Suppressor macrophage (primary cell): ENCODE measurements around the gene LGALS1.
A peak's percentile ranks its signal among the peaks of the same experiment; 100 is the strongest.
"Not testable (repeated sequence)": the region's sequence is repeated elsewhere in the genome, so short reads cannot be mapped to it uniquely, and the experiment has no call there.

Source experiments
- DNase-seq, 4 experiments: peaks; one replicate each; pipeline ENCODE4 v3.0.0-alpha.2; 2020 to 2022

LGALS1 gene

DNA sequence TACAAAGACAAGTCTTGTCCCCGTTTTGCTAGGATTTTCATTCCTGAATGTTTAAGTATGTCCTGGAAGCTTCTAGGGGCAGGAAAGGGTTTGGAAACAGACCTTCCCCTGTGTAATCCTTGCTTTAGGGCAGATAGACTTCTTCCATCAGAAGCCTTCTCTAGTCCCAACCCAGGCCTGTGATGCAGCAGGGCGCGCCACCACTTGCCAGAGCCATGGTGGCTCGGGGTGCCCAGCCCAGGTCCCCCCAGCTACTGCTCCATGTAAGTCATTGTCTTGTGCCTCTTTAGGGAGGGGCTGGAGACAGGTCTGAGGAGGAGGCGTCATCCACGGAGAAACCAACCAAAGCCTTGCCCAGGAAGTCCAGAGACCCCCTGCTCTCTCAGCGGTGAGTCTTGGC is 15.0 kb downstream of the LGALS1 start:
- DNase-seq: no peak

DNA sequence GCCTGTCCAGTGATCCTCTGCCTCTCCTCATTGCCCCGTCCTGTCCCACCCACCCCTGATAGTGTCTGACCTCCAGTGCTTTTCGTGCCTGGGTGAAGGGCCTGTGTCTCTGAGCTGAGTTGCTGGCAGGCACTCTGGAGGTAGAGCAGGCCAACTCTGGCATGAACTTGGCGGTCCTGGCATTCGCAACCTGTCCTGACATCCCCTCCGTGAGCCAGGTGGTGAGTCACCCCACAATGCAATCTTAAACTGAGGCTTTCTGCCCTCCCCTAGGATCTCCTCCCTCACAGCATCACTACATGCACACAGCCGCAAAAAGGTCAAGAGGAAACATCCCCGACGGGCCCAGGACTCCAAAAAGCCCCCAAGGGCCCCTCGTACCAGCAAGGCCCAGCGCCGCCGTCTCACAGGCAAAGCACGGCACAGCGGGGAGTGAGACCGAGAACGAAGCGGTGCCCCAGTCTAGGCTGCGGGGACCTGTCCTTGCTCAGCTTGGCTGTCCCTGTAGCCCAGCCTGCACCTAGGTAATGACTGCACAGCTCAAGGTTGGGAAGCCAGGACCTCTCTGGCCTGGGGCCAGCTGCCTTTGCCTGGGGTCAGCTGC is 15.6 kb downstream of the LGALS1 start:
- no peak for DNase-seq

DNA sequence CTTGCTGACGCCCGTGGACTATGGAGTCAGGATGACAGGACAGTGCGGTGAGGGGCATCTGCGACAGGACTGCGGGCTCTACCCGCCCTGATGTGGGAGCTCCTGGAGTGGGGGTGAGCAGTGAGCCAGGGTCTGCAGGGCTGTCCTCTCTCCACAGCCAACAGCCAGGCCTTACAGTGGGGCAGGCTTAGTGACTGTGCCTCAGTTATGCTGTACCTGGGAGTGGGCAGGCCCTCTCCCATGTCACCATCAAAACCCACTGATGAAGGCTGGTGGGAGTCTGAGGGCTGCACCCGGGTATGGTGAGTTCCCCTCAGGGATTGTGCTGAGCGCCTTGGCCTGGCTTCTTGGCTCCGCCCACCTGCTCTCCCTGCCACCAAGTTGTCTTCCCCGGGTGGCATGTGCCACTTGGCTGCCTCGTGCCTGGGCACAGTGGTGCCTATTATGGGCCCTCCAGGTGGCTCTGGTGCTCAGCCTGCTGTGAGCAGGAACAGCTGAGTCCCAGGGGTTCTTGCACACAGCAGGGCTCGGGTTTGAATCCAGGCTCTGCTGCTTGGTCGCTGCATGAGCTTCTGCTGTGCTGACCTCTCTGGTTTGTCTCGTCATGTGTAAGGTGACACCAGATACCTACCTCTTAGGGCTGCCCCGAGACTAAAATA is 17.3 kb downstream of the LGALS1 start:
- no peak for DNase-seq

DNA sequence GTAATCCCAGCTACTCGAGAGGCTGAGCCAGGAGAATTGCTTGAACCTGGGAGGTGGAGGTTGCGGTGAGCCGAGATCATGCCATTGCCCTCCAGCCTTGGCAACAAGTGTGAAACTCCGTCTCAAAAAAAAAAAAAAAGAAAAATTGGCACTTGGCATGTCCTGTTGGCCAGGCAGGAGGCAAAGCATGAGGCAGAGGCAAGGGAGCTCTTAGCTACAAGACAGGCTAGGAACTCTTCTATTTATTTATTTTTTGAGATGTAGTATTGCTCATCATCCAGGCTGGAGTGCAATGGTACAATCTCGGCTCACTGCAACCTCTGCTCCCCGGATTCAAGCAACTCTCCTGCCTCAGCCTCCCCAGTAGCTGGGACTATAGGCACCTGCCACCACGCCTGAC is 18.7 kb downstream of the LGALS1 start:
- not testable (repeated sequence) for DNase-seq

DNA sequence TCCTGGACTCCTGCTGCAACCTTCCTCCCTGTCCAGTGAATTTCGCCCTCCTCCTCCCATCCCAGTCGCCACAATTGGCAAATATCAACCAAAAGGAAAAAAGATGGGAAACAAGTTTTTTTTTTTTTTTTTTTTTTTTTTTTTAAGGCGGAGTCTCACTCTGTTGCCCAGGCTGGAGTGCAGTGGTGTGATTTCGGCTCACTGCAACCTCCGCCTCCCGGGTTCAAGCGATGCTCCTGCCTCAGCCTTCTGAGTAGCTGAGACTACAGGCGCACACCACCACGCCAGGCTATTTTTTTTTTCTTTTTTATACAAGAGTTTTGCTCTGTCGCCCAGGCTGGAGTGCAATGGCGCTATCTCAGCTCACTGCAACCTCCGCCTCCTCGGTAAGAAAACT is 20.8 kb downstream of the LGALS1 start:
- not testable (repeated sequence) for DNase-seq

DNA sequence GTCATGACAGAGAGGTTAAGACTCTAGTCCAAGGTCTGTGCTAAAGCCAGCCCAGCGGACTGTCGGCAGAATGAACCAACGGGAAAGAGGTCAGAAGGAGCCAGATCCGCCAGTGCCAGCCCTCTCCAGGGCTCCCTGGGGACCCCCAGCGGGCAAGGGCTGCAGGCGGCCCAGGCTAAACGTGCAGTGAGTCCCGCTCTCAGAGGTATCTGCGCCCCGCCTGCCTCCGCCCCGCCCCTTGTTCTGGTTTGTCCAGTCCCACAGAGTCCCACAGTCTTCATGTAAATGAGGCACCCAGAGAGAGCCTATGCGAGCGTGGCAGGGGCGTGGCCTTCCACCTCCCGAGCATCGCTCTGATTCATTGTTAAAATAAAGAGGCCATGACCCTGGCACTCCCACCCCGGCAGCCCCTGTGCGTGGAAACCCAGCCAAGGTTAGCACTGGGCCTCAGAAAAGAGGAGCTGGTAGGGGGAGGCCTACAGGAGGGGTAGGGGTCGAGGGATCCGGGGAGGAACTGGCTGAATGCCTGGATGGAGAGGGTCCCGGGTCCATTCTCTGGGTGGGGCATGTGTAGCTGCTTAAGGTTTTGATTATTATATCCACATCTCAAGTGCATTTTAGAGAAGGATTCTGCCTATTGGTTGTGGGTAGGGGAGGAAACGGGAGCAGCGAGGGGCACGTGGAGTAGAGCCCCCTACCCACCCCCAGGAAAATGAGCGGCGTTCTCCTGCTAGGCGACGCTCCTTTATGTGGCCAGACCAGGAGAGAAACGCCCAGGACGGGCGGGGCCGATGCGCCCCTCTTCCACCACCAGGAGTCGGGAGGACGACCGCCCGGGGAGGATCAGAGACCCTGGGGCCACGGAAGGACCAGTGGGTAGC is 21.5 kb downstream of the LGALS1 start, which contains the start of gene TRIOBP:
TSS of gene TRIOBP (plus strand) at position 392 of the 881 bp plus-strand sequence. CDS start 4,318 bp downstream, outside the sequence.
- DNase-seq: peak; percentile 82 to 92 (median 86)

DNA sequence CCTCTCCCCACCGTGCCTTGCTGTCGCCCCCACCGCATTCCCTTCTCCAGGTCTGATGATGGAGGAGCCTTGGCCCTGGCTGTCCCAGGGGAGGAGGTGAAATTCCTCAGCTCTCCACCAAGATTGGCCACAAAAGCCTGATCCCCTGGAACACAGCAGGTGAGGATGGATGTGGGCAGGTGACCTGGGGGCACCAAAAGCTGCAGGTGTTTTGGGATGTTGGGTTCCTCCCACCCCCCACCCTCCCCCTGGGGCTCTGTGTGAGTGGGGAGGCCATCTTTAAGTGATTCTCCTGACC is 22.1 kb downstream of the LGALS1 start:
- no peak for DNase-seq

DNA sequence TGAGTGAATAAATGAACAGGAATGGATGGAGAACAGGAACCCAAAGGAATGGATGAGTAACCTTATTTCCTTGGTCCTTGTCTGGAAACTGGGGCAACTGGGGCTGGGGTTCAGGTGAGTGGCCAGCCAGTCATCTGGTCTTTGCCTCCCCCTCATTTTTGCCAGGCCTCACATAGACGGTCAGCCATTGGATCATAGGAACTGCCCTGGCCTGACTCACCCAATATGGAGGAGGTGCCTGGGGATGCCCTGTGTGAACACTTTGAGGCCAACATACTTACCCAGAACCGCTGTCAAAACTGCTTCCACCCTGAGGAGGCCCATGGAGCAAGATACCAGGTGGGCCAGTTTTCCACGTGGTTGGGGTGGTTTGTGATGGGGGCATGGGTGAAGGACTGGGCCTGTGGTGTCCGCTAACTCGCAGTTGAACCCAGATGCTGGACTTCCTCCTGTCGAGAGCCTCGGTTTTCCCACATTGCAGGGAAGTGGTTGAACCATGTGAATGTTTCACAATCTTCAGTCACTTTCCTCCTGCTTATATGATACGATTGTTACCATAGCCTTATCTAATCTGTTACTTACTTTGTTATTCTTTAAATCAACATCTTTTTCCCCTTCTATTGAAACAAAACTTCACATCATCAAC is 25.8 kb downstream of the LGALS1 start:
- DNase-seq: peak; percentile 65 to 88 (median 82)

DNA sequence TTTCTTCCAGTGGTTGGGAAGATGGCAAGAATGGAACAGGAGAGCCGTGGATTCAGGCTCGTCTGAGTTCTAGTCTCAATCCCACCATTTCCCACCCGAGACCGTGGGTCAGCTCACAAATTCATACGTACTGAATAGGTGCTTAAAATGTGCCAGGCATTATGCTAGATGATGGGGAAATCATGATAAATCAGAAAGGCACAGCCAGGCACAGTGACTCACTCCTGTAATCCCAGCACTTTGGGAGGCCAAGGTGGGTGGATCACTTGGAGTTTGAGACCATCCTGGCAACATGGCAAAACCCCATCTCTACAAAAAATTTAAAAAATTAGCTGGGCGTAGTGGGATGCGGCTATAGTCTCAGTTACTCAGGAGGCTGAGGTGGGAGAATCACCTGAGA is 28.5 kb downstream of the LGALS1 start:
- no peak for DNase-seq

DNA sequence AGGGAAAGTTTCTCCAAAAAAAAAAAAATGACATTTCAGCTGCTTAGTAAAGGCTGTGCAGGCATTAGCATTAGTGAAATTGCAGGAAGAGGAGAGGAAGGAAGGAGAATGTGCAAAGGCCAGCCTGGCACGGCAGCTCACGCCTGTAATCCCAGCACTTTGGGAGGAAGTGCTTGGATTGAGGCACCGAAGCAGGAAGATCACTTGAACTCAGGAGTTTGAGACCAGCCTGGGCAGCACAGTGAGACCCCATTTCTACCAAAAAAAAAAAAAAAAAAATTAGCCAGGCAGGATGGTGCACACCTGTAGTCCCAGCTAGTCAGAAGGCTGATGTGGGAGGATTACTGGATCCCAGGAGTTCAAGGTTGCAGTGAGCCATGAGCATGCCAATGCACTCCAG is 29.2 kb downstream of the LGALS1 start:
- peak in 3 of 4 experiments; percentile 29 to 49 (median 49) for DNase-seq

DNA sequence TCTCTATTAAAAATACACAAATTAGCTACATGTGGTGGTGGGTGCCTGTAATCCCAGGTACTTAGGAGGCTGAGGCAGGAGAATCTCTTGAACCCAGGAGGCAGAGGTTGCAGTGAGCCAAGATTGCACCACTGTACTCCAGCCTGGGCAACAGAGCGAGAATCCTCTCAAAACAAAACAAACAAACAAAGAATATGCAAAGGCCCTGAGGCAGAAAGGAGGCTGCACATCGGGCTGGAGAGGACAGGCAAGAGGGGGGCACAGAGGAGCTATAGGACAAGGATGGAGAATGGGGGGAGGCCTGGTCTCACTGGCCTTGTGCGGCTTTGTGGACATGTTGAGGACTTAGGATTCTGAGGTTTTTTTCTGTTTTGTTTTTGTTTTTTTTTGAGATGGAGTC is 29.8 kb downstream of the LGALS1 start:
- no peak for DNase-seq

DNA sequence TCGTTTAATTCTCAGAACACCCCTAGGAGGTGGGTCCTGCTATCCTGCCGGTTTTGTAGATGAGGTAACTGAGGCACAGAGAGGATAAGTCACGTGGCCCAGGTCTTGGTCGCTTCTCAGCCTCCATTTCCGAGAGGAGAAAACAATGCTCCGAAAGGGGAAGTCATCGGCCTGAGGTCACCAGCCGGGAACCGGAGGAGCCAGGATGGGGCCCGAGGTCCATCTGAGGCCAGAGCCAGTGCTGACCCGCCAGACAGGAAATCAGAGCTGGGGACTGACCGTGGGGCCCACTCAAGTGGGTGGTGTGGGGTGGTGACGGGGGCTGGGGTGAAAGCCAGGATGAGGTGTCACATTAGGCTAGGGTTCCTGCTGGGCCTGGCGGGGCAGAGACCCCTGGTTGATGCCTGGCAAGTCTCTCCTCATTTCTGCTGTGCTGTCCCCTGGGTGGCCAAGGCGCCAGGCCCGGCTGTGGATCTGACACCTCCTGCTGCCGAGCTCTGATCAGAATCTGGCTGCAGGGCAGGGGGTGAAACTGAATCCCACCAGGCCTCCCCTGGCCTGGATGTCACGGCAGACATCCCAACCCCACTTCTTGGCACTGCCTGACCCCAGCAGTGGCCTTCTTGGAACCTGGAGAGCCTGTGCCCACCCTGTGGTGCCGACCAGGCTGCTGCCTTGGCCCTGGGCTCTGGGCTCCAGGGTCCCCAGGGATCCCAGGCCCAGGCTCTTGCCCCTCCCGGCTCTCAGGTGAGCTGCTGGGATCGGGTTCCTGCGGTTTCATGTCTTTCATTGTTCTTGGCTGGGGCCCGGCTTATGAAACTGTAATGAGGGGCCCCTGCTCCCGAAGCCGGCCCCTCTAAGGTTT is 33.4 kb downstream of the LGALS1 start:
- peak; percentile 60 to 81 (median 74) for DNase-seq

DNA sequence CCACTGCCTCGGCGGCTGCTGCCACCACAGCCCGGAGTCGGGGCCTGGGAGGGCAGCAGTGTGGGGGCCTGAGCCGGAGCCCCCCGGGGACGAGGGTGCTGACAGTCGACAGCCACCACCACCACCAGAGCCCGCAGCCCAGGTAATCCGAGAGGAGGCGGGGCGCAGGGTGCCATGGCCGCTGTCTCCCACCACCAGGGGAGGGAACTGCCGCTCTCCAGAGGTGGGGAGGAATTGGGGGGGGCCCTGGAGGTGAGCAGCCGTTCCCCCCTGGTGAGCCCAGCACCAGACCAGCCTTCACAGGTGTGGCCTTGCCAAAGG is 34.0 kb downstream of the LGALS1 start:
- no peak for DNase-seq

DNA sequence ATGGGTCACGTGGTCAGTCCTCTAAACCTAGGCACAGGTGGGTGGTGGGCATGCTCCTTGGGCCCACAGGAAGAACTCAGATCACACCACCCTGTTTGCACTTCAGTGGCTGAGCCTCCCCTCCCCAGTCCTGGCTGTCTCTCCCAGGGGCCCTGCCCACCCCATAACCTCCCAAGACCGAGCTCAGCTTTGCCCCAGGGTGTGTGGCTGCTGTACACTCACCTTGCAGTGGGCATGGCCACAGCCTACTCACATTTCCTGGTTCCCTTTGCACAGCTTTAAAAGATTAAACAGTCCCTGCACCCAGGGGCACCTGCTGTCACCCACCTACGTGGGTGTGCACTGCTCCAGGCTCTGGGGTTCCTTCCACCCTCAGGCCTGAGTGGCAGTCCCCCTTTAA is 35.2 kb downstream of the LGALS1 start:
- no peak for DNase-seq

DNA sequence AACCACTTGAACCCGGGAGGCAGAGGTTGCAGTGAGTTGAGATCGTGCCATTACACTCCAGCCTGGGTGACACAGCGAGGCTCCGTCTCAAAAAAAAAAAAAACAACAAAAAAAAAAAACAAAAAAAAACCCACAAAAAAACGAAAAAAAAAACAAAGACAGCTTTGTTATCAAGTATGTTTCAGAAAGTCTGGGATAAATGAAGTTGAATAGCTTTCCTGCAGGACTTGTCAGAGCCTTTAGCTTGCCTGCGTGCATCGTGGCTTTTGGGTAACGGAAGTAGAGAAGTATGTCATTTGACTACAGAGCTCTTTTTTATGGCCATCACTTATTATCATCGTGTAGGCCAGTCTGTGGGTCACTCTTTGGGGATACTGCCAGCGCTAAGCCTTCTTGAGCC is 36.1 kb downstream of the LGALS1 start:
- no peak for DNase-seq

DNA sequence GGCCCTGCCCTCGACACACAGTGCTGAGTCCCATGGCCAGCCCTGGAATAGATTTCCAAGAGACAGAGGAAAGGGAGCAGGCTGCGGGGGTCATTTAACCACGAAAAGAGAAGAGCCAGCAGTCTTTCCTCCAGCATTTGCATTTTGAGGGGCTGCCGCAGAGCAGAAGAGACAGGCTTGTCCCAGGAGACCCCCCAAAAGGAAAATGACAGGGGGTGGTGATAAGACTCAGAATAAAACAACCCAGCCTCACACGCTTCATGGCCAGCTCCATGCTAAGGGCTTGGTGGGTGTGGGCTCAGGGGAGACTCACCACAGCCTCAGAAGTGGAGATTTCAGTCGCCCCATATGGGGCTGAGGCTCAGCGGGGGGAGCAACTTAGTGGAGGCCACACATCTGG is 38.3 kb downstream of the LGALS1 start:
- DNase-seq: no peak

DNA sequence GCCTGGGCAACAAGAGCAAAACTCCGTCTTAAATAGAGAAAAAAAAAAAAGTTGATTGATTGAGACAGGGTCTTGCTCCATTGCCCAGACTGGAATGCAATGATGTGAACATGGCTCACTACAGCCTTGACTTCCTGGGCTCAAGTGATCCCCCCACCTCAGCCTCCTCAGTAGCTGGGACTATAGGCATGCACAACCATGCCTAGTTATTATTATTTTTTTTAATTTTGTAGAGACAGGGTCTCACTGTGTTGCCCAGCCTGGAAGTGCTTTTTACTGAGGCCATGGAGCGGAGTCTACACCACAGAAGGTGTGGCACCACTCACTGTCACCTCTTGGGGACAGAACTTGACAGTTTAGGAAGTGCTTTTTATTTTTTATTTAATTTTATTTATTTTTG is 39.2 kb downstream of the LGALS1 start:
- DNase-seq: no peak

DNA sequence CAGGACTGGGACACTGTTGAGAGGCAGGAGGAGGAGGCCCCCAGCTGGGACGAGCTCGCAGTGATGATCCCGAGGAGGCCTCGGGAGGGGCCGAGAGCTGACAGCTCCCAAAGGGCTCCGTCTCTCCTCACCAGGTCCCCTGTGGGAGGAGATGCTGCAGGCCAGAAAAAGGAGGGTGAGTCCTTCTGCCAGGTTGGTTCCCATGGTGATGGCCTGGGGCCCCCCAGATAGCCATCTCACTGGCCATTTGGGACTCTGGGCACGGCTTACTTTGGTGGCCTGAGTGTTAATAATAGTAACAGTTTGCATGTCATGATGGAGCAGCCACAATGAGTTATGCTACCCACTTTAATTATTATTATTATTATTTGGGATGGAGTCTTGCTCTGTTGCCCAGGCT is 40.3 kb downstream of the LGALS1 start:
- DNase-seq: no peak

DNA sequence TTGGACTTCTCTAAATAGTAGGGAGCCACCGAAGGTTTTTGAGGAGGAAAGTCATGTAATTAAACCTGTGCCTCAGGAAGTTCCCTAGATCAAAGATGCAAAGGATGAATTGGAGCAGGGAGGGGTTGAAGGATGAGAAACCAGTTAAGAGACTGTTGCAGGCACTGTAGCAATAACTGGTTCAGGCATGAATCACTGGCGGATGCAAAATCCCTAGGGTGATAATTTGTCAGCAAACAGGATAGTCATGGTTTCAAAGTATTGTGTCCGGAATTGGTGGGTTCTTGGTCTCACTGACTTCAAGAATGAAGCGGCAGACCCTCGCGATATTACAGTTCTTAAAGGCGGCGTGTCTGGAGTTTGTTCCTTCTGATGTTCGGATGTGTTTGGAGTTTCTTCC is 41.3 kb downstream of the LGALS1 start:
- DNase-seq: no peak

DNA sequence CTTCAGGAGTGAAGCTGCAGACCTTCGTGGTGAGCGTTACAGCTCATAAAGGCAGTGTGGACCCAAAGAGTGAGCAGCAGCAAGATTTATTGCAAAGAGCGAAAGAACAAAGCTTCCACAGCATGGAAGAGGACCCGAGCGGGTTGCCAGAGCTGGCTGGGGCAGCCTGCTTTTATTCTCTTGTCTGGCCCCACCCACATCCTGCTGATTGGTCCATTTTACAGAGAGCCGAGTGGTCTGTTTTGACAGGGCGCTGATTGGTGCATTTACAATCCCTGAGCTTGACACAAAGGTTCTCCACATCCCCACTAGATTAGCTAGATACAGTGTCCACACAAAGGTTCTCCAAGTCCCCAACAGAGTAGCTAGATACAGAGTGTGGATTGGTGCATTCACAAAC is 41.8 kb downstream of the LGALS1 start:
- DNase-seq: not testable (repeated sequence)

DNA sequence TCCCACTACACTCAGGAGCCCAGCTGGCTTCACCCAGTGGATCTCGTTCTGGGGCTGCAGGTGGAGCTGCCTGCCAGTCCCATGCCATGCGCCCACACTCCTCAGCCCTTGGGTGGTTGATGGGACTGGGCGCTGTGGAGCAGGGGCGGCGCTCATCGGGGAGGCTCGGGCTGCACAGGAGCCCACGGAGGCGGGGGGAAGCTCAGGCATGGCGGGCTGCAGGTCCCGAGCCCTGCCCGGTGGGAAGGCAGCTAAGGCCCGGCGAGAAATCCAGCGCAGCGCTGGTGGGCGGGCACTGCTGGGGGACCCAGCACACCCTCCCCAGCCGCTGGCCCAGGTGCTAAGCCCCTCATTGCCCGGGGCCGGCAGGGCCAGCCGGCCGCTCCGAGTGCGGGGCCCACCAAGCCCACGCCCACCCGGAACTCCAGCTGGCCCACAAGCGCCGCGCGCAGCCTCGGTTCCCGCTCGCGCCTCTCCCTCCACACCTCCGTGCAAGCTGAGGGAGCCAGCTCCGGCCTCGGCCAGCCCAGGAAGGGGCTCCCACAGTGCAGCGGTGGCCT is 42.4 kb downstream of the LGALS1 start:
- not testable (repeated sequence) for DNase-seq
